ENCODE measurements around the gene DOCK7.

DOCK7 gene

DNA sequence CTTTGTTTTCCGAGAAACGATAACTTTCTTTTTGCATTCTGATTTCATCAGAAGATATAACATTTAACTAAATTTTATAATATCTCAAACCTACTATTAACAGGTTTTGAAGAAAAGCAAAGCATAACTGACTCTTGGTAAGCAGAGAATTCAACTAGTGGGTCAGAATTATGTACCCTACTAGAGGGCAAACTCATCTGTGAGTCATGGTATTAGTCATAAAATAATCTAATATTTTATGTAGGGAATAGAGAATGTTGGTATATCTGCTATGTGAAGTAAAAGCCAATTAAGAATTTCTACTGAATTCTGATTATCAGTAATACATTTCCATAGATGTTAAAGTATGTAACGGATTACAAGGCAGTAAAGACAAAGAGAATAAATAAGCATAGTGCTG, 194.5 kb downstream of the DOCK7 start:
- H3K4me3 ChIP-seq (ENCODE audit: low read length): no peak overlapping the region
- no peak for DNase-seq (ENCODE audit: low read depth, low spot score)

DNA sequence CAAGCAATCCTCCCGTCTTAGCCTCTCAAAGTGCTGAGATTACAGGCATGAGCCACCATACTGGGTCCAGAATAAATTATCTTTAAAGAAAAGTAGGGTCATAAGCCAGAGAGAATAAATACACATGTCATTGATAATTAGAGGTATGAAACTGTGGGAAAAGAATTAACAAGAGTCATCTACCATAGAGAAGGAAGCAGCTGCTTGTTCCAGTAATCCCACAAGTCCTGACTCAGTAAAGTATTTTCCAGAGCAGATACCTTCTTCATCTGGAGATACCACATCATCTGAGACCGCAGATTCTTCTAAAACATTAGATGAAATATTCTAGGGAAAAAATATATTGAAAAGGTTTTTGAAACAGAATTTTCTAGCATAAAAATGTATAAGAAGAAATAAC, 195.7 kb downstream of the DOCK7 start:
- no peak for DNase-seq (ENCODE audit: low read depth, low spot score)
- H3K4me3 ChIP-seq (ENCODE audit: low read length): no peak overlapping the region

DNA sequence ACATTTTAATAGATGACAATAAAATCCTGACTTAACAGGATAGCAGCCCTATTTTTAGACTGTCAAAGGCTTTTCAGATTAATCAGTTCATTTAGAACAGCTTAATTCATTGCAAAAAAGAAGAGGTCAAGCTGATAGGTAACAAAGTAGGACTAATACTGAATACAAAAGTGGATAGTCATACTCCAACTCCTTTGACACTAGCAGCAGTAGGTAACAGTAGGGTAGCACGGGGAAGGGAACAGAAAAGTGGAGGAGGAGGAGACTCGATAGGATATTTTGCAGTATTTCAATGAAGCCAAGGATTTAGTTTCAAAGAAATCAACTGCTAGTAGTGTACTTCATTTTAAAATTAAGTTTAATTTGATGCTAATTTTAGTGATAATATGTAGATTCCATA, 200.2 kb downstream of the DOCK7 start:
- DNase-seq (ENCODE audit: low read depth, low spot score): no peak
- no peak overlapping the region for H3K4me3 ChIP-seq (ENCODE audit: low read length)

DNA sequence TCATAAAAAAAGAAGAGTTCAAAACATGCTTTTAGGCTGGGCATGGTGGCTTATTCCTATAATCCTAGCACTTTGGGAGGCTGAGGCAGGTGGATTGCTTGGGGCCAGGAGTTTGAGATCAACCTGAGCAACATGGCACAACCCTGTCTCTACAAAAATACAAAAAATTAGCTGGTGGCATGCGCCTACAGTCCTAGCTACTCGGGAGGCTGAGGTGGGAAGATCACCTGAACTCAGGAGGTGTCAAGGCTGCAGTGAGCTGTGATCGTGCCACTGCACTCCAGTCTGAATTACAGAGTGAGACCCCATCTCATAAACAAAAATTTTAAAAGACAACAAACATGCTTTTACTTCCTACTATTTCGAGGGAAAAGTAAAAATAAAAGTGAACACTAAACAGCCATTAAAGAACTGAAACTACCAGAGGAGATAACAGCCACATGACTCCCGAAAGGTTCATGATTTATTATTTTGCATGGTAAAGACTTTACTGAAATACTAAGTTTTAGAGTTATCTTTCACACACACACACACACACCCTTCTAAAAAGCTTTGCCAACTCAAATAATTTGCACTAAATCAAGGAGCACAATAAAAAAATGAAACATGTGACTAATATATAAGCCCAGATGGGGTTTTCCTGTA, 203.2 kb downstream of the DOCK7 start:
- no peak for DNase-seq (ENCODE audit: low read depth, low spot score)
- H3K4me3 ChIP-seq (ENCODE audit: low read length): no peak overlapping the region

DNA sequence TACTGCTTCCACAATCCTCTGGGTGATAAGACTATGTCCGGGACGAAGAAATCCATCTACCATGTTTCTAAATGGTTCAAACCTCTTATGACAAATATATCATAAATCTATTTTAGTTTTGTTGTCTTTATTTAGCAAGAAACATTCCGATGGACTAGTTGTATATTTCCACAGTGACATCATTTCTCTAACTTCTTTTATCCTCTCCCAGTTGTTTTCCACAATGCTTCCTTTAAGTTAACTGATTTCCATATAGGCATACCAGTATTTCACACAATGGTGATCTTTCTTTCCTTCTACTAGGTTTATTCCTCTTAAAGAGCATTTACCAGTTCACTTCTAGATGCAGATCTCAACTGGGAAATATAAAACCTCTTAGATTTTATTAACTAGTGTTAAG, 206.5 kb downstream of the DOCK7 start:
- DNase-seq (ENCODE audit: low read depth, low spot score): no peak
- H3K4me3 ChIP-seq (ENCODE audit: low read length): no peak overlapping the region

DNA sequence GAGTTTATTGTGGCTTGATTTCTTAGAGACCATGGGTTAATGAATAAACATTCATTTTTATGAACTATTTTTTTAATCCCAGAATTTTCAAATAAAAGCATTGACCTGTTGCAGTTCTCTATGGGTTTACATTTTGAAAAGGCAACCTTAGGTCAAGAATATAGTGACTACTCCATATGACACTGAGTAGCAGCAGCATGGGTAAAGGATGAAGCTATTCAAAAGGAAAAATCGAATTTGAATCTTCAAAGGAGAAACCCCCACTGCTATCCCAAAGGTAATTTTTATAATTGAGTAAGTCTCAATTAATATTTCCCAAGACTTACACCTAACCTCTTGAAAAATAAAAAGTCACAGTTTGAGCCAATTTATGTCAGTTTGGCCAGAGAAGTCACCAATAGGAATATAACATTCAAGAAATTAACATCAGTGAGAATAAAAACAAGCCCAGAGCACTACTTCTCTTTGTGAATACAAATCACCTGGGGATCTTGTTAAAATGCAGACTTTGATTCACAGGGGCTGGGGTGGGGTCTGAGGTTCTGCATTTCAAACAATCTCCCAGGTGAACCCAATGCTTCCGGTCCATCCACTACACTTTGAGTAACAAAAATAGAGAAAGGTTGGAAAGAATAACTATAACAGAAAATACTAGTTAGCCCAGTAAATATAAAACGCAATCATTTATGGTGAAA, 211.5 kb downstream of the DOCK7 start:
- H3K4me3 ChIP-seq (ENCODE audit: low read length): no peak overlapping the region

DNA sequence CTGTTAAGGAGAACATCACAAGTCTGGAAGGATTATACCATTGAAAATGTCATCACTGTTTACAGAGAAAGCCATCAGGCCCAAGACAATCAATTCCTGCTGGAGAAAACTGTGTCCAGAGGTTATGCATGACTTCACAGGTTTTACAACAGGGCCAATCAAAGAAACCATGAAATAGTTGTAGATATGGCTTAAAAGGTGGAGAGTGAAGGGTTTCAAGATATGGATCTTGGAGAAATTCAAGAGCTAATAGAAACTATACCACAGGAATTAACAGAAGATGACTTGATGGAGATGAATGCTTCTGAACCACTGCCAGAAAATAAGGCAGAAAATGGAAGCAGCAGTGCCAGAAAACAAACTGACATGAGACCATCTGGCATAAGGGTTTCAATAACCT, 221.1 kb downstream of the DOCK7 start:
- DNase-seq (ENCODE audit: low read depth, low spot score): no peak
- no peak overlapping the region for H3K4me3 ChIP-seq (ENCODE audit: low read length)

More for the DNA sequence above, 211.5 kb downstream of the DOCK7 start:
- DNase-seq (ENCODE audit: low read depth, low spot score): no peak

DNA sequence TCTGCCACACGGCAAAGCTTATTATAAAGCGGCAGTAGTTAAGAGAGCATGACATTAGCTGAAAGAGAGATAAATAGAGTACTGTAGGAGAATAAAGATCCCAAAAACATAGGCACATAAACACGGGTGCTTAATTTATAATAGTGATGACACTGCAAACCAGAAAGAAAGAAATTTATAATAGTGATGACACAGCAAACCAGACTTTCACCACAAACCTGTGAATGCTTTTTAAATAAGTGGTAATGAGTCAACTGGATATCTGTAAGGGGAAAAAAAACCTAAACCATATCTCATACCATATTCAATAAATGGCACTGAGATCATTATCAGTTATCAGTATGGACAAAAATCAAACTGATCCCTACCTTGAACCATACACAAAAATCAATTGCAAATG, 225.8 kb downstream of the DOCK7 start:
- DNase-seq (ENCODE audit: low read depth, low spot score): no peak
- no peak overlapping the region for H3K4me3 ChIP-seq (ENCODE audit: low read length)

DNA sequence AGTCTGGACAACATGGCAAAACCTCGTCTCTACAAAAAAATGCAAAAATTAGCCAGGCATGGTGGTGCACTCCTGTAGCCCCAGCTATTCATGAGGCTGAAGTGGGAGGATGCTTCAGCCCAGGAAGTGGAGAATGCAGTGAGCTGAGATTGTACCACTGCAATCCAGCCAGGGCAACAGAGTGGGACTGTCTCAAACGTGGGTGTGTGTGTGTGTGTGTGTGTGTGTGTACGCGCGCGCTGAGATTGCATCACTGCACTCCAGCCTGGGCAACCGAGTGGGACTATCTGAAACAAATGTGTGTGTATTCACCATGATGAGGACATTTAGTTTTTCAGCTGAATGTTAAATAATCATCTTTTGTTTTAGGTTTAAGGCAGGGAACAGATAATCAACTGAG, 230.2 kb downstream of the DOCK7 start:
- DNase-seq (ENCODE audit: low read depth, low spot score): no peak

DNA sequence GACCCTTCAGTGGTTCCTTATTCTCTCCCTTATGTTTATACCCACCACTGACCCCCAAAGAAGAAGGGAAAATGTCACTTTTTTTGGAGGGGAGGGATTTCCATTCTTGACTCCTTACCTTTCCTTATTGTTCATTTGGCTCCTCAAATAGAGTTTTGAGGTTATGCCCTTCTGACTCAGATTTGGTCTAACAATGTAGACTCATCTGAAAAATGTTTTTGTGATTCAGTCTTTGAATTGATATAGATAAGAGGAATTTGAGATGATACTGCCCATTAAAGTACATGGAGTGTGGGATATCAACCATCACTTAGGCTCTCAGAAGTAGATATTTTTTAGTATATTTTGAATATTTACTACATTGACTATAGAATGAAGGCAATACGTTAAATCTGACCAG, 235.2 kb downstream of the DOCK7 start:
- no peak overlapping the region for H3K4me3 ChIP-seq (ENCODE audit: low read length)
- no peak for DNase-seq (ENCODE audit: low read depth, low spot score)

More for the DNA sequence above, 230.2 kb downstream of the DOCK7 start:
- no peak overlapping the region for H3K4me3 ChIP-seq (ENCODE audit: low read length)

DNA sequence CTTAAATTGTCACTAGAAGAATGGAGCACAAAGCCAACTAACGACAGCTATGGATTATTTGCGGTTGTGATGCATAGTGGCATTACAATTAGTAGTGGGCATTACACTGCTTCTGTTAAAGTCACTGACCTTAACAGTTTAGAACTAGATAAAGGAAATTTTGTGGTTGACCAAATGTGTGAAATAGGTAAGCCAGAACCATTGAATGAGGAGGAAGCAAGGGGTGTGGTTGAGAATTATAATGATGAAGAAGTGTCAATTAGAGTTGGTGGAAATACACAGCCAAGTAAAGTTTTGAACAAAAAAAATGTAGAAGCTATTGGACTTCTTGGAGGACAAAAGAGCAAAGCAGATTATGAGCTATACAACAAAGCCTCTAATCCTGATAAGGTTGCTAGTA, 237.9 kb downstream of the DOCK7 start:
- no peak for DNase-seq (ENCODE audit: low read depth, low spot score)
- H3K4me3 ChIP-seq (ENCODE audit: low read length): no peak overlapping the region

DNA sequence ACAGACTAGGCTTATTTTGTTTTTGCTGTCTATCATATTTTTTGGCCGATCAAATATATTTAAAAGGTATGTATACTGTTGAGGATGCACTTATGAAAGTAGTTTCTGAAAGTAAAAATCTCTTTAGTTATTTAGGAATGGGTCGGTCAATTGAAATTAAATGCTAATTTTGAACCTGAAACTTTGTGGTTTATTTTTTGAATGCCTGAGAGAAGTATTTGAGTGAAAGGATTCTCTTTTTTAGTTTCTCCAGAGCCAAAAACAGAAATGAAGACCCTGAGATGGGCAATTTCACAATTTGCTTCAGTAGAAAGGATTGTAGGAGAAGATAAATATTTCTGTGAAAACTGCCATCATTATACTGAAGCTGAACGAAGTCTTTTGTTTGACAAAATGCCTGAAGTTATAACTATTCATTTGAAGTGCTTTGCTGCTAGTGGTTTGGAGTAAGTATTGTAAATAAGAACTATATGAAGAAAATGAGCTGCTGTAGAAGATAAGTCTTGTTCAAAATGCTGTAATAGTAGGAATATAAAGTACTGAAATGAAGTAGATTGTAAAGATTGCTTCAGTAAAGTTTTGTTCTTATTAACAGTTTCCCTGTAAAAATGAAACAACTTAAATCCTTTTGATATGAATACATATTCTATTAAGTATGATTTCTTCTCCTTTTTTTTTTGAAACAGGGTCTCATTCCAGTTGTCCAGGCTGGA, 239.8 kb downstream of the DOCK7 start:
- no peak for DNase-seq (ENCODE audit: low read depth, low spot score)
- no peak overlapping the region for H3K4me3 ChIP-seq (ENCODE audit: low read length)

DNA sequence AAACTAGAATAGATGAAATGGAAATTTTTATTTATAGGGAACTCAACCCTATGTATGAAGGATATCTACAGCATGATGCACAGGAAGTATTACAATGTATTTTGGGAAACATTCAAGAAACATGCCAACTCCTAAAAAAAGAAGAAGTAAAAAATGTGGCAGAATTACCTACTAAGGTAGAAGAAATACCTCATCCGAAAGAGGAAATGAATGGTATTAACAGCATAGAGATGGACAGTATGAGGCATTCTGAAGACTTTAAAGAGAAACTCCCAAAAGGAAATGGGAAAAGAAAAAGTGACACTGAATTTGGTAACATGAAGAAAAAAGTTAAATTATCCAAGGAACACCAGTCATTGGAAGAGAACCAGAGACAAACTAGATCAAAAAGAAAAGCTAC, 243.5 kb downstream of the DOCK7 start:
- no peak overlapping the region for H3K4me3 ChIP-seq (ENCODE audit: low read length)
- DNase-seq (ENCODE audit: low read depth, low spot score): no peak

DNA sequence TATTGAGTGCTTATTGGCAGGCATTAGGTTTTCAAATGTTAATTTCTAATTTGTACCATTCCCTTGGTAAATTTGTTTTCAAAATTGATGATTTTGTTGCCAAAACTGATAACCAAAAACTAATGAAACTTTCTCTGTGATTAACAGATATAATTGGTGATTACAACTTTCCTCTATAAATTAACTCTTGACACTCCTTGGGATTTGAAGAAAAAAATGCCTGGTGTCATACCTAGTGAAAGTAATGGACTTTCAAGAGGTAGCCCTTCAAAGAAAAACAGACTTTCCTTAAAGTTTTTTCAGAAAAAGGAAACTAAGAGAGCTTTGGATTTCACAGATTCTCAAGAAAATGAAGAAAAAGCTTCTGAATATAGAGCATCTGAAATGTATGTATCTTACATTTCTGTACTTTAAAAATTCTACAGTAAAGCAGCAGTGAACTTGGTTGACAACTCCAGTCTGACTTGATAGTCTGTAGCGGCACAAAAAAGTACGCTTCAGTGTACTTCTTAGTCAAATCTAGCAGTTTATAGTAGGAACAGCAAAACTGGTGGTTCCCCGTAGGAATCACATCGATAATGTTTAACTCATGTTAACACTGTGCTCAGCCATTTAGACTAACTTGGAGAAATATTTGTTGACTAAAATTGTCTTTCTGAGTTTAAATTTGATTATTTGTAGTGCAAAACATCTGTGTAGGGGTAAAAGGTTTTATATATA, 248.4 kb downstream of the DOCK7 start:
- no peak for DNase-seq (ENCODE audit: low read depth, low spot score)
- no peak overlapping the region for H3K4me3 ChIP-seq (ENCODE audit: low read length)

DNA sequence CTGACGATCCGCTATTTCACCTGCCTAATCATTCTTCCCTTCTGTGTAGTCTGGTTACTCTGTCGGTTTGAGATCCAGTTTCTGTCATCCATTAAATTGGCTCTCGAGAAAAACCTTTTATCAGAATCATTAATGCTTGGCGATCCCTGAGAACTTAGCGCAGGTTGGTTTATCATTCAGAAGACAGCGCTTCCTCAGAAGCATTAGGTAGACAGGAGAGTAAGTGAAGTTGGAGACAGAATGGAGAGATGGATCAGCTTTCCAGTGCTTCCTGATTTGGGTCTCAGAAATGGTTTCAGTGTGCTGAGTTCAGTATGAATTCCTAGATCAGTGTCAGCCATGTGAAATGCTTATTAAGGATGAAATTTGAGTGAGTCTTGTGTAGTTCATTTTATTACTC, 250.0 kb downstream of the DOCK7 start:
- no peak for DNase-seq (ENCODE audit: low read depth, low spot score)
- peak overlapping the region; percentile 96 for H3K4me3 ChIP-seq (ENCODE audit: low read length)

DNA sequence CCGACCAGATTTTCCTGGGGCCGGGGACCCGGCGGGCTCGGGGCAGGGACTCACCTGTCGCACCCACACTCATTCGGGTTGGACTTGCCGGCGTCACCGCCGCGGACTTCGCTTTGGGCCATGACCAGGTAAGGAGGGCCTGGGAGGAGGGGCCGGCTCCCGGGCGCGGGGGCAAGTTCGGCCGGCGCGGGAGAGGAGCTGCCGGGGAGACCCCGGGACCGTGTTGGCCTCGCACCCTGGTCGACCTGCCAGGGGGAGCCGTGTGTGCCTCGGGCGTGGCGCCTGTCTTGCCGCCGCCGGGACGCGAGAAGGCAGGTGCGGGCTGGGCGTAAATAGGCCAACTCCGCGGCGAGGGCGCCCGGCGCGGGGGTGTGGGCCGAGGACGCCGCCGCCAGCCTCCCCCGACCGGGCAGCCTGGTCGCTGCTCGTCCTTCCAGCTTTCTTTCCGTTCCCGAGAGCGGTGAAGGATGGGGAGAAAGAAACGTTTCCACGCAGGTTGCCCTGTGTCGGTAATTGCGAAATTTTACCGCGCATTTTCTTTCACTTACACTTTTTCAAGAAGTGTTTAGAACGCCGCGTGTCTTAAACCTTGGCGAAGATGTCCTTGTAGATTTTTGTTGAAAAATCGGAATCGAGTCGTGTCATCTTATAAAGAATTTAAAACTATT, 250.8 kb downstream of the DOCK7 start:
- no peak for DNase-seq (ENCODE audit: low read depth, low spot score)
- H3K4me3 ChIP-seq (ENCODE audit: low read length): peak overlapping the region; percentile 96

DNA sequence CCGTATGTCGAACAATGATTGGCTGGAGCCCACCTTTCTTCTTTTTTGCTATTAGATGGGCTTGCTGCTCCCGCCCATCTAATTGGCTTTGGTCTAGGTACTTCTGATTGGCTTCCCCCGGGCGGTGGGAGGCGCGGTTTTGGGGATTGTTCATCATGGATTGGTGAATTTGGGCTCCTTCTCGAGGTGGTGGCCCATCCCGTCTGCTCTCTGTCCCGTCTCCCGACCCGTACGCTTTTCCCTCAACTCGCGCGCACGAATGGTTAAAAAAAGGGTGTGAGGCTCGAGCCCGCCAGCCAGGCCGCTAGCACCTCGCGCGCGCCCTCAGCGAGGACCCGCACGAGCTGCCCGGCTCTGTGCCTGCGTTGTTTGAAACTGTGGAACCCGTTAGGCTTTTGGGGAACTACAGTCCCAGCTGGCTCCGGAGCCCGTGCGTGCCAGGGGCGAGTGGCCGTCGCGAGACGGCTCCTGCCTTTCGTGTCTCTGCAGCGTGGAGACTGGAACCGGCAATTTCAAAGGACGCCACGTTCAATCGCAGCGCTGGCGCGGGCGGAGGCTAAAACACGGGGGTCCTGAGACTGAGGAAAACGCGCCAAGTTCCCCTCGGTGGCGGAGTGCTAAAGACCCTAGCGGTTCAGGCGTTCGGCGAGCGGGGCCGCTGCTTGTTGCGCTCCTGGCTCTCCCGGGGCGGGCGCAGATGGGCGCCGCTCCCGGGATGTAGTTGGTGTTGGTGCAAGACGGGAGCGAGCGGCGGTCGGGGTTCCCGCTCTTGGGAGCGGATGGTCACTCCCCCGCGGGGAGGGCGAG, 251.5 kb downstream of the DOCK7 start, which contains the start of gene USP1:
Gene USP1, plus strand, starts transcription at position 584 of the 807 bp plus-strand sequence. CDS start 2,819 bp downstream, outside the sequence.
- peak; percentile 100 for DNase-seq (ENCODE audit: low read depth, low spot score)
- H3K4me3 ChIP-seq (ENCODE audit: low read length): peak within 1 kb of the TSS; percentile 96

DNA sequence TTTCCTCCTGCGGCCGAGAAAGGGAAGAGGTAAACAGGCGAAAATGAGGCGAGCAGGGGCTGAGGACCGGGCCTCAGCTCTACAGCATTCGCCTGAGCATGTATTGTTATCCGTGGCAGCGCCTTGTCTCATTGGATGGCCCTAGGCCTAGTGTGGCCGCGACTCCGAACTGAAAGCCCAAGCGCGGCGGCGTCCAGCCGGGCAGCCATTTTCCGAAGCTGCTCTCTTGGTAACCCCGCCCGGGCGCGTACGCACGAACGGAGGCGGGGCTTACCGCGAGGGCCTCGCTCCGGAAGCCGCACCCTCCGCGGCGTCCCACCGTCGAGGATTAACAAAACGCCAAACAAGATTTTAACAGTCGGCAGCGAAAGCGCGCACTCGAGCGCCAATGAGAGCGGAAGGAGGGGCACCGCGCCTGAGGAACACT, 252.1 kb downstream of the DOCK7 start:
- no peak for DNase-seq (ENCODE audit: low read depth, low spot score)
- H3K4me3 ChIP-seq (ENCODE audit: low read length): peak overlapping the region; percentile 96
